ENCODE results near the gene DYNLRB1.

DNA sequence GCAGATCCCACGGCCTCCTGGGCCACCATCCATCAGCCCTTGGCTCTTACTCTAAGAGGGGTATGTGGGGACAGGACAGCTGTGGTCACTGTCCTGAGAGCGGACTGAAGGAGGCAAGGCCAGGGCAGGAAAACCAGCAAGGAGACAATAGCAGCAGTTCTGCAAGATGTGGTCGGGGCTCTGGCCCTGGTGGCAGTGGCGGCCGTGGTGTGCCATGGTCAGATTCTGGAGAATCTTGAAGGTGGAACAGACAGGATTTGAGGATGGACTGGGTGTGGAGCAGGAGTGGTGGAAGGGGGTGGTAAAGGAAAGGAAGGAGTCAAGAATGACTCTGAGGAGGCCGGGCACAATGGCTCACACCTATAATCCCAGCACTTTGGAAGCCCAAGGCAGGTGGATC is 36.3 kb downstream of the DYNLRB1 start:
- TF ChIP-seq, protein P1, sequence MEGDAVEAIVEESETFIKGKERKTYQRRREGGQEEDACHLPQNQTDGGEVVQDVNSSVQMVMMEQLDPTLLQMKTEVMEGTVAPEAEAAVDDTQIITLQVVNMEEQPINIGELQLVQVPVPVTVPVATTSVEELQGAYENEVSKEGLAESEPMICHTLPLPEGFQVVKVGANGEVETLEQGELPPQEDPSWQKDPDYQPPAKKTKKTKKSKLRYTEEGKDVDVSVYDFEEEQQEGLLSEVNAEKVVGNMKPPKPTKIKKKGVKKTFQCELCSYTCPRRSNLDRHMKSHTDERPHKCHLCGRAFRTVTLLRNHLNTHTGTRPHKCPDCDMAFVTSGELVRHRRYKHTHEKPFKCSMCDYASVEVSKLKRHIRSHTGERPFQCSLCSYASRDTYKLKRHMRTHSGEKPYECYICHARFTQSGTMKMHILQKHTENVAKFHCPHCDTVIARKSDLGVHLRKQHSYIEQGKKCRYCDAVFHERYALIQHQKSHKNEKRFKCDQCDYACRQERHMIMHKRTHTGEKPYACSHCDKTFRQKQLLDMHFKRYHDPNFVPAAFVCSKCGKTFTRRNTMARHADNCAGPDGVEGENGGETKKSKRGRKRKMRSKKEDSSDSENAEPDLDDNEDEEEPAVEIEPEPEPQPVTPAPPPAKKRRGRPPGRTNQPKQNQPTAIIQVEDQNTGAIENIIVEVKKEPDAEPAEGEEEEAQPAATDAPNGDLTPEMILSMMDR (IDR thresholded peaks at IDR 0.05): no peak
- TF ChIP-seq POLR2A (IDR thresholded peaks at IDR 0.05): no peak

Data from thyroid gland (tissue), 4 donors.